OCI-LY1 (cell line): ENCODE results near the gene APBA1.

ENCODE experiments used
- H2AFZ ChIP-seq: fragments of 200-600 bp; sonication (generic), shearing (Covaris generic); 2 replicates; pipeline ENCODE4 v1.6.0; 2014; ENCODE audit warnings: antibody characterized with exemption, mild to moderate bottlenecking, low read length
- H3F3A ChIP-seq: fragments of 200-600 bp; sonication (generic), shearing (Covaris generic); 2 replicates; pipeline ENCODE4 v1.6.0; 2014; ENCODE audit warnings: mild to moderate bottlenecking, antibody characterized with exemption, low read length, moderate library complexity; ENCODE audit not compliant: insufficient read depth
- H3K27ac ChIP-seq: fragments of 200-600 bp; sonication (generic); 2 replicates; pipeline ENCODE4 v1.5.1; 2014; ENCODE audit warnings: low read length, mixed run types, mild to moderate bottlenecking, low read depth; ENCODE audit not compliant: poor library complexity, severe bottlenecking
- H3K27me3 ChIP-seq: fragments of 200-600 bp; sonication (generic); 2 replicates; pipeline ENCODE4 v1.6.0; 2014; ENCODE audit warnings: antibody characterized with exemption, mild to moderate bottlenecking, low read length, moderate library complexity; ENCODE audit not compliant: insufficient read depth
- H3K36me3 ChIP-seq: fragments of 200-600 bp; sonication (generic); 2 replicates; pipeline ENCODE4 v1.6.1; 2014; ENCODE audit warnings: mild to moderate bottlenecking, antibody characterized with exemption, low read length, moderate library complexity, mixed read lengths; ENCODE audit not compliant: insufficient read depth
- H3K4me1 ChIP-seq: fragments of 200-600 bp; sonication (generic); 2 replicates; pipeline ENCODE4 v1.5.1; 2014; ENCODE audit warnings: mild to moderate bottlenecking, low read length, moderate library complexity; ENCODE audit not compliant: insufficient read depth, severe bottlenecking
- H3K4me2 ChIP-seq: fragments of 200-600 bp; sonication (generic), shearing (Covaris generic); 2 replicates; pipeline ENCODE4 v1.6.1; 2014; ENCODE audit warnings: low read length
- H3K4me3 ChIP-seq: fragments of 200-600 bp; sonication (generic); 2 replicates; pipeline ENCODE4 v1.5.1; 2014; ENCODE audit warnings: low read length, low read depth, mild to moderate bottlenecking, mixed read lengths; ENCODE audit not compliant: poor library complexity, severe bottlenecking
- H3K79me2 ChIP-seq: fragments of 200-600 bp; shearing (Covaris generic); 2 replicates; pipeline ENCODE4 v1.6.1; 2016; ENCODE audit warnings: mixed run types, low read length, mixed read lengths; ENCODE audit not compliant: insufficient read depth
- H3K9ac ChIP-seq: fragments of 200-600 bp; sonication (generic), shearing (Covaris generic); 2 replicates; pipeline ENCODE4 v1.6.1; 2014; ENCODE audit warnings: mild to moderate bottlenecking, low read length, mixed read lengths
- H3K9me2 ChIP-seq: fragments of 200-600 bp; sonication (generic), shearing (Covaris generic); 2 replicates; pipeline ENCODE4 v1.6.1; 2014; ENCODE audit warnings: low read depth, mild to moderate bottlenecking, low read length, mixed read lengths
- H3K9me3 ChIP-seq: fragments of 200-600 bp; shearing (Covaris generic); 2 replicates; pipeline ENCODE4 v1.6.1; 2014; ENCODE audit warnings: low read length, mixed read lengths
- H4K20me1 ChIP-seq: fragments of 200-600 bp; sonication (generic), shearing (Covaris generic); 2 replicates; pipeline ENCODE4 v1.6.0; 2016; ENCODE audit warnings: mild to moderate bottlenecking, low read length; ENCODE audit not compliant: insufficient read depth
- CTCF ChIP-seq: fragments of 200-600 bp; sonication (generic), shearing (Covaris generic); IDR thresholded peaks from 2 replicates; pipeline ENCODE4 v1.5.1; 2017; ENCODE audit warnings: mild to moderate bottlenecking, antibody characterized with exemption, low read length, moderate library complexity, mixed read lengths
- EZH2 ChIP-seq: fragments of 200-600 bp; sonication (generic), shearing (Covaris generic); IDR thresholded peaks from 2 replicates; pipeline ENCODE4 v1.8.0; 2017; ENCODE audit warnings: borderline replicate concordance, mixed run types, mild to moderate bottlenecking, antibody characterized with exemption, low read length, moderate library complexity, mixed read lengths

APBA1 gene

DNA sequence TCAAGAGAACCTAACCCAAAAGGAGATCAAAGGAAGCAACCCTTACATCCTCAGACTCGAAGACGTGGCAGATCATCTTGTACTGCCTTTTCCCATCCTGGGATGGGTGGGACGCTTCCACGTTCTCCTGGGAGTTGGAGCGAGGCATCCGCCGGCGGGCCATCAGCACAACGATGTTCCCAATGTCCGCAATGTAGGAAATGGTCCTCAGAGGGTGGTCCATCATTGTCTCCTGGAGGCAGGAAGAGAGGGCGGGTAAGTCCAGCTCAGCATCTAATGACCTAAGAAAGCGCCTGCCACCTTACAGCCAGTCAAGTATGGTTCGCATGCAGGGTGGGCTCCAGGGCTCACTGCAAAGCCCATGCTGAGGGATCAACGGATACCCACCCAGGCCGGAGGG lies 216.0 kb downstream of the APBA1 start:
- H3K4me2 ChIP-seq, result no peak overlapping the region
- TF ChIP-seq CTCF (no peak), EZH2 (no peak)

GRCh38 chr9:69455311-69455710 lies 216.9 kb downstream of the APBA1 start:
- H3K4me3 ChIP-seq, result no peak overlapping the region
- no peak overlapping the region for H3K4me2 ChIP-seq
- no peak overlapping the region for H3K9ac ChIP-seq
- no peaks in the 10 kb centered on the region for H3K9me2 ChIP-seq
- H3K4me1 ChIP-seq, result no peaks in the 10 kb centered on the region
- no peaks in the 10 kb centered on the region for H3K79me2 ChIP-seq
- no peaks in the 10 kb centered on the region for H3K36me3 ChIP-seq
- no peaks in the 10 kb centered on the region for H3K9me3 ChIP-seq
- TF ChIP-seq EZH2 (no peak), CTCF (no peak)
- H3K27me3 ChIP-seq, result 0 out of 2 replicates have a peak, but pooled peaks cover 4% of the 10 kb centered on the region
- H3F3A ChIP-seq, result no peaks in the 10 kb centered on the region
- H2AFZ ChIP-seq, result no peak overlapping the region
- no peaks in the 10 kb centered on the region for H4K20me1 ChIP-seq
- H3K27ac ChIP-seq, result no peak overlapping the region

More for the DNA sequence above, 216.0 kb downstream of the APBA1 start:
- Histone ChIP-seq H3K9me2 (no peaks in the 10 kb centered on the region), H3F3A (no peaks in the 10 kb centered on the region), H3K27ac (no peak overlapping the region), H3K9ac (no peak overlapping the region), H3K79me2 (no peaks in the 10 kb centered on the region), H3K36me3 (no peaks in the 10 kb centered on the region), H3K27me3 (0 out of 2 replicates have a peak, but pooled peaks cover 4% of the 10 kb centered on the region), H3K4me1 (no peaks in the 10 kb centered on the region), H3K4me3 (no peak overlapping the region), H4K20me1 (no peaks in the 10 kb centered on the region), H2AFZ (no peak overlapping the region), H3K9me3 (no peaks in the 10 kb centered on the region)

DNA sequence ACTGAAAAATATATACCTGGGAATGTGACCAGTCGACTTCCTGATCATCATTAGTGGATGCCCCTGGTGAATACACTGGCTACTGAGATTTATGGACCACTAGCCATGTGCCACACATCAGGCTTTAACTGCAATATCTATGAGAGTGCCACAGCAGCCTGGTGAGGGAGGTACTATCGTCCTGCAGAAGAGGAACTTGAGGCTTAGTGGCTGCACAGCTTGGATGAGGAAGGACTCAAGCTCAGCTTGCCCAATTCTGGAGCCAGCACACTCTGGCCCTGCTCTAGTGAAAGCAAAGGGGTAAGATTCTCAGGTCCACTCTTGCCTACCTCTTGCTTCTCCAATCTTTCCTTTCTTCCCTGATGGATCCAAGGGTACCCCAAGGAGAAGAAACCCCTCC lies 217.8 kb downstream of the APBA1 start:
- H3K9me2 ChIP-seq, result no peaks in the 10 kb centered on the region
- H3K9me3 ChIP-seq, result no peaks in the 10 kb centered on the region
- no peak overlapping the region for H3K4me2 ChIP-seq
- no peaks in the 10 kb centered on the region for H3K36me3 ChIP-seq
- H3F3A ChIP-seq, result no peaks in the 10 kb centered on the region
- H3K4me3 ChIP-seq, result no peak overlapping the region
- H4K20me1 ChIP-seq, result no peaks in the 10 kb centered on the region
- H3K9ac ChIP-seq, result no peak overlapping the region
- no peak for TF ChIP-seq EZH2
- no peak for TF ChIP-seq CTCF
- H3K27ac ChIP-seq, result no peak overlapping the region
- H3K4me1 ChIP-seq, result no peaks in the 10 kb centered on the region
- H3K79me2 ChIP-seq, result no peaks in the 10 kb centered on the region
- H3K27me3 ChIP-seq, result no peaks in the 10 kb centered on the region
- no peak overlapping the region for H2AFZ ChIP-seq
